HG02852 (cell line): ENCODE measurements around the gene TRIP12.
"Not testable (repeated sequence)": the region's sequence is repeated elsewhere in the genome, so short reads cannot be mapped to it uniquely, and the experiment has no call there.

Source experiments
- ATAC-seq: cut with Tn5 transposase; IDR thresholded peaks from one replicate; pipeline ENCODE4 v1.9.1; 2021; ENCODE audit warnings: mild to moderate bottlenecking, moderate library complexity; ENCODE audit not compliant: unreplicated experiment

TRIP12 gene

DNA sequence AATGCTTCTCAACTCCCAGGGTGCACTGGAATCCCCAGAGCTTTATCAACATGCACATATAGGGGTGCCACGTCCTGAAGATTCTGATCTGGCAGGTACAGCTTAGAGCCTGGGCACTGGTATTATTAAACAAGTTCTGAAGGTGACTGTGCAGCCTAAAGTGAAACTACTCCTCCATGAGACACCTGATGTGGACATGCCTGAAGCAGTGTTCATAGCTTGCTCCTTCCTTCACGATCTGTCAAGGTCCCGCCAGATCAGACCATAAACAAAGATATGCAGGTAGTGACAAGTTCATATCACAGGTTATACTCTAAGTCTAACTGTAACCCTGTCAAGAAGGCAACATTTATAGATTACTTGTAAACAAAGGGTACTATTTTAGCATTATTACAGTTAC is 142.2 kb downstream of the TRIP12 start:
- no peak for ATAC-seq

DNA sequence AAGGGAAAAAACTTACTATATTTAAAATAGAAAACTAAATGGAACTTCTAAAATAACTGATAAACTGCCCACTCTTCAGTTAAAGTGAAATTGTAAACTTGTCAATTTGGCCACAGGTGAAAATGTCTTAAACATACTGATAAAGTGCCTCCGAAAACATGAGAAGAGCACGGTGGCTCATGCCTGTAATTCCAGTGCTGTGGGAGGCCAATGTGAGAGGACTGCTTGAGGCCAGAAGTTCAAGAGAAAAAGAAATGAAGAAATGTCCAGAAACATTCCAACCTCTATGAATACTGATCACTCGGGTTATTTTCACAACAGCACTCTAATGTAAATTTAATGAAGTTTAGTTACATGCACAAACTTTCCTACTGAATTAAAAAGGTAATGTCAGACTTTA is 144.1 kb downstream of the TRIP12 start:
- no peak for ATAC-seq

DNA sequence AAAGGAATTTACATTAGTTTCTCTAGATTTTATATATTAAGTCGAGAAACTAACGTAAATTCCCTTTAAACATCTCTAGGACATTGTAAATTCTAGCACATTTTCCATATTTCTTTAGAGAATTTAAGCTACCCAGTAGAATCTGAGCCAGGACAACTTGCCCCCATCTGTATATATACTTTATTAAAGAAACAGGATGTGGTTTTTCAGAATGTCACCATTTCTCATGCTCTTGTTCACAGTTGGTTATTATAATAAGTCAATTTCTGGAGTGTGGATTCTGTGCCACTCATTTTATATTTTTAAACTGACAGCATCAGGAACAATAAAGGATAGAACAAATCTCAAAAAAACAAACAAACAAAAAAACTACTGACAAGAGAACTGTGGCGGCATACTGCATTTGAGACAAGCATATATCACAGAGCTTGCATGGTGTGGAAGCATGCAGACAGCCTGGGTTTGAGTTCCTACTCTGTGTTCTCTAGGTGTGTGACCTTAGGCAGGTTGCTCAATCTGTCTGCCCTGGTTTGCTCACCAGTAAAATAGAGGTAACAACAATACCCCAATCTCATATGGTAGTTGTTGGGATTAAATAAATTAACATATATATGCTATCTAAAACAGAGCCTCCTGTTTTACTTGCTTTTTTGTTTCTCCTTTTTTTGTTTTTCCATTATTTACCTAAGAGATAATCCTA is 146.0 kb downstream of the TRIP12 start:
- ATAC-seq = no peak

DNA sequence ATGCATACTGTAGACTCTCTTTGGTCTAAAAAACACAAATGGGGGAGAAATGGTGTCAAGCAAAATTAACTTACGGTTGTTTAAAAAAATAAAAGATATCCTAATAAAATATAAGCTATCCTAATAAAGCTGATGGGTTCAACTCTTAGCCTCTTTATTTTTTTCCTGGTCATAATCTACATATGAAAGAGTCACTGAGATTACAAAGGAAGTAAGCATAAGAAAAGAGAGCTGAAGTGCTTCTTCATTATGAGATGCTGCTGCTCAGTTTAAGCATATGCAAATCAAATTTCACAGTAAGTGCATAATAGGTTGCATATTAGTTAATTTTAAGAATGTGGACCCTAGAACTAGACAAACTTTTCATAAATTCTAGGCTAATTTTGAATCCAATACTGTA is 147.6 kb downstream of the TRIP12 start:
- ATAC-seq = no peak

DNA sequence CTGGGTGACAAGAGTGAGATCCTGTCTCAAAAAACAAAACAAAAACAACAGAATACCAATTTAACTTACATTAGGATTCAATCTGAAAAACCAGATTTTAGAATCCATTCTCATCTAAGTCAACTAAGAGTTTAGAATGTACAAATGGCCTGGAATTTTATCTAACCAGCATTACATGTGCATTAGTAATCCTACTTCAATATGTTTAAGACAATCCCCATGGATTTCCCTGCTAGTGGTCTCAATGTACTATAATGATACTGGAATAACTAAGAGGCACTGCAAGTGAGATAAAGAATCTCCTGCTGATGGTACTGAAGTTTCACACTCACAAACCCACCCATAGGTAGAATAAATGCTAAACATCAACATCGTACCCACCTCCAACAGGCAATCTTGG is 153.6 kb downstream of the TRIP12 start:
- no peak for ATAC-seq

DNA sequence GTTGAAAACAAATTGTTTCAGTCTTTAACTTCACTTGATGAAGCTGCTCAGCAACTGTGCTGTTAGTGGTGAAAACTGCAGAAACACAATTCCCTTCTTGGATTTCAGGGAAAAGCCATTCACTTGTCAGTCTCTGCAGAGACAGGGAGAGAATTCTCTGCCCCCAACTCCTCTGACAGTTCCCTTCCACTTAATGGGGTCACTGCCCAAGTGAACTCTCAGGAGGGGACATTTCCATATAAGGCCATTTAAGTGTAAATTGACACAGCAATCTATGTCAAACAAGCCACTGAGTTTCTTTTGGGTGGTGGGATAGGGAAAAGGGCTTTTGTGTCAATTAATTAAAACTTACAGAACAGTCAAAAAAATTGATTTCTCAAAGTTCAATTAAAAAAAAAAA is 156.1 kb downstream of the TRIP12 start:
- no peak for ATAC-seq

DNA sequence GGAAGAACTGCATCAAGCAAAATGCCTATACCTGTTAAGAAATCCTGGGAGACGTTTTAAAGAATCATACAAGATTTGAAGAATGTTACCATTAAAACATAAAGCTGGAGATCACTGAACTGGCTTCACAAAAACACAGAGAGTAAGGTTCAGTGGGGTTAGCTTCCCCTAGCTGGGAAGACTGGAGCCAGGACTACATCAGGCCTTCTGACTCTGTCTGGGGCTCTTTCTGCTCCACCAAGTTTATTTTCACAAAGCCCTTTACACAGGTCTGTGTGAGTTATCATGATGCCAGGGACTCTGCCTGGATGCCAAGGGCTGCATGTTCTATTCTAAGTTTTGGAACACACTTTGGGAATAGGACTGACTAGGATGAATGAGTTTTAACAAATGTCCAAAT is 160.1 kb downstream of the TRIP12 start:
- no peak for ATAC-seq

DNA sequence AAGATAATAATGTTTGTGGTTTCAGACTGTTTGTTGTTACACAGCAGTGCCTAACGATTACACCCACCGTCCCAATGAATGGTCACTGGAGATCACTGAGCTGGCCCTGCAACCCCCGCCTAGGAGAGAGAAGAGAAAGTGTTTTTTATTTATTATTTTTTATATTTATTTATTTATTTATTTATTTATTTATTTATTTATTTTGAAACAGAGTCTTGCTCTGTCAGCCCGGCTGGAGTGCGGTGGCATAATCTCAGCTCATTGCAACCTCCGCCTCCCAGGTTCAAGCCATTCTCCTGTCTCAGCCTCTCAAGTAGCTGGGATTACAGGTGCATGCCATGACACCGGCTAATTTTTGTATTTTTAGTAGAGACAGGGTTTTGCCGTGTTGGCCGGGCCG is 164.3 kb downstream of the TRIP12 start:
- ATAC-seq = not testable (repeated sequence)

DNA sequence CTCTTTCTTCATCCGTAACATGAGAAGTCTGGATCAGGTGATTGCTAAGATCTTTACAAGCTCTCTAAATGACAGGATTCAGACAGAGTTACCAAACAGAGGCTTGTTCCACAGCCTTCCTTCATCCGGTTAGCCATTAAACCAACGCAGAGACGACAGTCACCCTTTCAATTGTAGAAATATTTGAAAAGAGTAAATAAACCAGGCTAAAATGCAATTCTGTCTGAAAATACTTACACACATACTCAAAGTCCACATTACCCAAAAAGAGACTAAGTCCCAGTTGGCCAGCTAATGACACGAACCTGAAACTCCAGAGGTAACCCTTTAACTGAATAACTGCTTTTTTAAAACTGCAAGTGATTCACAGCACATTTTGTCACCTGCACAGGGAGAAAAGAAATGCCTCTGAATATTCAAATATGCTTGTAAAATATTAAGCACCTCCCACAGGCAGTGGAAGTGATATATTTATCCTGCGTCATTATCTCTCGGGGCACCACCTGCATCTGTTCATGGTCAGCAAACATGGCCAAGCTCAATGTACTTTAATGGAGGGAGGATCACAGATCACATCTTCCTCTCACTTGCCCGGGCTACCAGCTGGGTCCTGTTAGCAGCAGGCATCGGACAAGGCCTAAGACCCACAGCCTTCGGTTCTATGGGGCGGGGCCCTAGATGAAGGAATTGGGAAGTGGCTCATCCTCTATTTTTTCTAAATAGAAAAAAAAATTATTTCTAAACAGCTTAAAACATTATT is 168.7 kb downstream of the TRIP12 start:
- no peak for ATAC-seq

DNA sequence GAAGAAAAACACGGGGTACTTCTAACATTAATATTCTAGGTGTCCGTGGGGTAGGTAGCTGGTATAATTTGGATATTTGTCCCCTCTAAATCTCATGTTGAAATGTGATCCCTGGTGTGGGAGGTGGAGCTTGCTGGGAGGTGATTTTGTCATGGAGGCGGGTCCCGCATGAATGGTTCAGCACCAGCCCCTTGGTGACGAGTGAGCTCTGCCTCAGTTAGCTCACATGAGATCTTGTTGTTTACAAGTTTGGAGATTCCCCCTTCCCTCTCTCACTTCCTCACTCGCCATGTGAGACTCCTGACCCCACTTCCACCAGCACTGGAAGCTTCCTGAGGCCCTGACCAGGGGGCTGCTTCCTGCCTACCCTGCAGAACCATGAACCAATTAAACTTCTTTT is 172.0 kb downstream of the TRIP12 start:
- no peak for ATAC-seq

DNA sequence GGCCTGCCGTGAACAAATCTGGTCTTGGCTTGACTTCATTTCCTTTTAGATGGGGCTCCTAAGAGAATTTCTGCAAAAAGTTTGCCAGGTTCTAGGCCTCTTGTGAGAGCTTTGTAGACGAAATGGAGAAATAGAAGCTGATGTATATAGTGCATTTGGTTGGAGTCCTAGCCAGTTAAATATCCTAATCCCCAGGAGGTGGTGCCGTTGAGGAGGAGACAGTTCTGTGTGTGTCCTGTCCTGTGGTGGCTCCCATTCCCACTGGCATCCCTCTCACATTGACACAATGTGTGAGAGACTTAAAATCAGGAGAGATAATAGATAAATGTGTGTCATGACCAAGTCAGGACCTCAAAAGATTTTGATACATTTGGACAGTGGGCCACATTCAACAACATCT is 172.9 kb downstream of the TRIP12 start:
- ATAC-seq = no peak

DNA sequence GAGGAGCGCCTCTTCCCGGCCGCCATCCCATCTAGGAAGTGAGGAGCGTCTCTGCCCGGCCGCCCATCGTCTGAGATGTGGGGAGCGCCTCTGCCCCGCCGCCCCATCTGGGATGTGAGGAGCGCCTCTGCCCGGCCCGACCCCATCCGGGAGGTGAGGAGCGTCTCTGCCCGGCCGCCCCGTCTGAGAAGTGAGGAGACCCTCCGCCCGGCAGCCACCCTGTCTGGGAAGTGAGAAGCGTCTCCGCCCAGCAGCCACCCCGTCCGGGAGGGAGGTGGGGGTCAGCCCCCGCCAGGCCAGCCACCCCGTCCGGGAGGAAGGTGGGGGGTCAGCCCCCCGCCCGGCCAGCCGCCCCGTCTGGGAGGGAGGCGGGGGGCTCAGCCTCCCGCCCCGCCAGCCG is 179.1 kb downstream of the TRIP12 start:
- not testable (repeated sequence) for ATAC-seq

DNA sequence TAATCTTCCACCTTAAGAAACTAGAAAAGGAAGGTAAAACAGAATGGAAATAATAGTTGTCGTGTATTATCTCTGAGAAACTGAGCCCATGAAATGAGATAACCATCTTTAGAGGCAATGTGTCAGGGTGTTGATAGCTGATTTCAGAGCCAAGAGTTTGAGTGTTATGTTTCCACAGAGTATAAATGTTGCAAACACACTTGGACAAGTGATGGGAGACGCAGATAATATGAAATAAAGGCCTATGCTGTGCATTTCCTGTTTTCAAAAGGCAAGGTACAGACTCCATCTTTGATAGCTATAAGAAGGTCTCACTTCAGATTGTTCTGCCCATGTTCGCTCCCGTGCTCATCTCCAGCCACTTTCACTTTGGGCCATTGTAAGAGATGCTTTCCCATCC is 181.5 kb downstream of the TRIP12 start:
- ATAC-seq = no peak

DNA sequence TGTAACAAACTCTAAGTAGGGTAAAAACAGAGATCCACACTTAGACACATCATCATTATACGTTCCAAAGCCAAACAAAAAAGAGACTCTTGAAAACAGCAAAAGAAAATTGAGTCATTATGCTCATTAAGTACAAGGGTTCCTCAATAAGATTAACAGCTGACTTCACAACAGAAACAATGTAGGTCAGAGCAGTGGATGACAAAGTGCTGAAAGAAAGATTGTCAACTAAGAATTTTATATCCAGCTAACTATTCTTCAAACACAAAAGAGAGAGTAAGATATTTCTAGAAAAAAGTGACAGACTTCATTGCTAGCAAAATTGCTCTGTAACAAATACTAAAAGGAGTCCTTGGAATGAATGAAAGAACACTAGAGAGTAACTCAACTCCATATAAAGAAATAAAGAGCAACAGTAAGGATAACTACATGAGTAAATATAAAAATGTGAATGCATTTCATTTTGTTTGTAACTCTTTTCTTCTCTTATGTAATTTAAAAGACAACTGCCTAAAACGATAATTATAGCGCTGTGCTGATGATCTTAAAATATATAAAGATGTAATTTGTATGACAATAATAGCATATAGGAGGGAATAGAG is 183.7 kb downstream of the TRIP12 start:
- no peak for ATAC-seq

DNA sequence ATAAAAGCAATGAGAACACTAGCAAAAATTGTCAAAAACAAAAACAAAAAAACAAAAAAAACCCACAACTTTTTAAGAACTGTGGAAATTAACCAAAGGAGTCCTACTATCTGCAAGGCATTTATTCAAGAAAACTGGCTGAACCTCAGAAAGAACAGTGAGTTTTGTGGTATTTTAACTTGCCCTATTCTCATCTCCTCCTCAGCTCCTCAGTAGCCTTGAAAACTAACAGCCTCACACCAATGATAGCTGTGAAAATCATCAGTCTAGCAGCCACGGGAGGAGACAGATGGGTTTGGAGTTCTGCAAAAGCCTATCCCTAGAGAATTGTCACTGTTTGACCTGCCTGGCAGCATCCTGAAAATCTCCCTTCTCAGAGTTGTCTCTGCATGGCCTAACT is 187.4 kb downstream of the TRIP12 start:
- ATAC-seq = no peak

DNA sequence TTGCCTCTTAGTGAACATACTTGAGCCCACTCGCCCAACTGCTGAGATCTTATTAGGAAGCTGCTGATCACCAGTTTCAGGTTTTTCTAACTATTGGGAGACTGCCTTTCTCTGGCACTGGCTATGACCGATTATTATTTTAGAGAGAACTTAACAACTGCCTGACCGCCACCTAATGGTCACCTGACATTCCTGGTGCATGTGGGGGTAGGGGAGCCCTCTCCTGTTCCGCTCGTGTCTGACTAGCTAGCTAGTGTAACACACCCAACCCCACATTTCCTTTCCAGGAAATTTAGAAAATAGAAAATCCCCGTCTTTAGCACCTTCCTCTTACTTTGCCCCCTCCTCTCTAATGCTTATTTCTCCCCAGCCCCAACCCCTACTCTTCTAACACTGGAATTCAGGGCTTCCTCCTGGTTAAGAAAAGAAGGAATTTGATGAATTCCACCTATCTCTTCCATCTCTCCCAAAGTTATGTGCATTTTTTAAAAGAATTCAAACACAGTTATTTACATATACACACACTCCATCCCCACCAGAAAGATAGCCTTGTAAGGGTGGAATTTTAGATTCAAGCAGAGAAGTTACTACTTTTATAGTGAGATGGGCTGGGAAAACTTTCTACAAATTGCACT is 188.1 kb downstream of the TRIP12 start:
- ATAC-seq = no peak

DNA sequence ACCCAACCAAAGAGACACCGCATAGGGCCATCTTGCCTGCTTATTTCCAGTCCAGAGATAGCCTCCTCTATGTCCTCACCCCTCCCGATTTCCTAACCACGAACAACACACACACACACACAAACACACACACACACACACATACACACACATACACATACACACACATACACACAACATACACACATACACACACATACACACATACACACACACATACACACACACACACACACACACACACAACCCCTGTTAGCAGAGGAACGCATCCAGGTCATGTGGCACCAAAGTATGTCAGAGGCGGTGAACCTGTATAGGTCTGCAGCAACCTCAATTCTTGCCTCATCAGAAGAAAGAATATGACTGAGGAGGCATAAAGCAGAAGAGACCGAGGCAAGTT is 188.9 kb downstream of the TRIP12 start:
- no peak for ATAC-seq

DNA sequence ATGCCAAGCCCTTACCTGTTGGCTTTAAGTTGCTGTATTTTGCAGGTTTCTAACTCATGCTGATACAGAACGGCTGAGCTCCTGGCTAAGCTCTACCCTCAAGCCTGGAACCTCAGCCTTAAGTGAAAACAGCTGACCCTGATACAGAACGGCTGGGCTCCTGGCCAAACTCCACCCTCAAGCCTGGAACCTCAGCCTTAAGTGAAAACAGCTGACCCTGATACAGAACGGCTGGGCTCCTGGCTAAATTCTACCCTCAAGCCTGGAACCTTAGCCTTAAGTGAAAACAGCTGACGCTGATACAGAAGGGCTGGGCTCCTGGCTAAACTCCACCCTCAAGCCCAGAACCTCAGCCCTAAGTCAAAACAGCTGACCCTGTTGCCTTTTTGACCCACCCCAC is 189.9 kb downstream of the TRIP12 start:
- no peak for ATAC-seq

DNA sequence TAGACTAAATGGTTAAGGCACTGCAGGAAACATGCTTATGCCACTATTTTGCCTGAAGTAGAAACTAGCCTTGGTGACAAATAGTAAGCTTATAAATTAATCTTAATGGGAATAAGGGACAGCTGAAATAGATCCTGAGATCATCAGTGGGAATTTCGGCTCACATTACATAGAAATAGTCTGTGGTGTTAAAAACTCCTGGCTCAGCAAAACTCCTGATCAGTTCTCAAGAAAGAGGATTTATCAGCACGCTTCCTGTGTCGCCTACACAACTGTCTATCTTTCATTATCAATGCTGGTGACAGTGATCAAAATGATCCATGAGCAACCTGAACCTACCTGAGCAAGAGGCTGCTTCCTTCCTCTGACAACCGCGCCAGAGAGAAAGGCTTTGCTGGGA is 190.4 kb downstream of the TRIP12 start:
- ATAC-seq = no peak

DNA sequence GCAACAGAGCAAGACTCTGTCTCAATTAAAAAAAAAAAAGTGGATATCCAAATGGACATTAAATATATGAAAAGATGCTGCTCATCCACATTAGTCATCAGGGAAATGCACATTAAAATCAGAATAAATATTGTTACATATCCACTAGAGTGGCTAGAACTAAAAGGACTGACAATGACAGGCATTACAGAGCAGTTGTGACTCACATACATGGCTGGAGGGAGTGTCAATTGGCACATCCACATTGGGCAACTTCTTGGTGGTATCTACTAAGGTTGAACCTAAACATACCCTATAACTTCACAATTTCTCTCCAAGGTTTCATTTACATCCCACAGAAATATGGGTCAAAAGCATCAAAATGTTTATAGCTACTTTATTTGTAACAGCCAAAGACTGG is 193.4 kb downstream of the TRIP12 start:
- no peak for ATAC-seq

DNA sequence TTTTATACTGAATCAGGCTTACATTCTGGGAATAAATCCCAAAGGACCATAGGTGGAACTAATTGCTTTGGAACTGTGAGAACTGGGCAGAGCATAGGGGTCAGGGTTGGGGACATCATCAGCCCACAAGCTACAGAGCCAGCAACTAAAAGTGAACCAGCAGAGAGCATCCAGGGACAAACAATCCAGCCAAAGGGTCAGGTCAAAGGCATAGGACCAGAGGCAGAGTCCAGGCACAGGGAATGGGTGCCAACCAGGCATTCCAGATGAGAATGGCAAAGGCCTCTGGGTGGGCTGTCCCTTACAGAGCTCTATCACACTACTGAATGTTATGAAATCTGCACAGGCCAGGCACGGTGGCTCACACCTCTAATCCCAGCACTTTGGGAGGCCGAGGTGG is 195.2 kb downstream of the TRIP12 start:
- no peak for ATAC-seq
